ENCODE measurements around the gene OLFM2. TPM values are rescaled to one million over a fixed set of nuclear protein-coding genes. Genes with fewer than 3 reads are reported as not detected.

Gene OLFM2
- total RNA-seq, 1 experiment from 2014 or later: 14.6 TPM

- in situ Hi-C loops (cut with HindIII; ENCODE audit: low pct_unique_long_range_greater_than_20kb, low sequenced_read_pairs): no loop called here
- DNase-seq (ENCODE audit: low read depth, low spot score): no peak
Measured at GRCh38 chr19:9878511-9879196, 57.7 kb downstream of the OLFM2 start.

GRCh38 chr19:9877780-9878510, 58.4 kb downstream of the OLFM2 start:
- no peak for DNase-seq (ENCODE audit: low read depth, low spot score)
- in situ Hi-C loops (cut with HindIII; ENCODE audit: low pct_unique_long_range_greater_than_20kb, low sequenced_read_pairs): no loop called here

GRCh38 chr19:9875796-9876195, 60.5 kb downstream of the OLFM2 start:
- no peak for DNase-seq (ENCODE audit: low read depth, low spot score)
- in situ Hi-C loops (cut with HindIII; ENCODE audit: low pct_unique_long_range_greater_than_20kb, low sequenced_read_pairs): no loop called here

GRCh38 chr19:9875031-9875627, 61.2 kb downstream of the OLFM2 start:
- no peak for DNase-seq (ENCODE audit: low read depth, low spot score)
- in situ Hi-C loops (cut with HindIII; ENCODE audit: low pct_unique_long_range_greater_than_20kb, low sequenced_read_pairs): no loop called here

GRCh38 chr19:9872618-9873242, 63.6 kb downstream of the OLFM2 start:
- DNase-seq (ENCODE audit: low read depth, low spot score): no peak
- in situ Hi-C loops (cut with HindIII; ENCODE audit: low pct_unique_long_range_greater_than_20kb, low sequenced_read_pairs): no loop called here

- in situ Hi-C loops (cut with HindIII; ENCODE audit: low pct_unique_long_range_greater_than_20kb, low sequenced_read_pairs): no loop called here
- DNase-seq (ENCODE audit: low read depth, low spot score): no peak
Measured at GRCh38 chr19:9871626-9872338, 64.5 kb downstream of the OLFM2 start.

- no peak for DNase-seq (ENCODE audit: low read depth, low spot score)
- in situ Hi-C loops (cut with HindIII; ENCODE audit: low pct_unique_long_range_greater_than_20kb, low sequenced_read_pairs): no loop called here
Measured at GRCh38 chr19:9868983-9869617, 67.2 kb downstream of the OLFM2 start.

GRCh38 chr19:9865732-9866501, 70.4 kb downstream of the OLFM2 start:
- in situ Hi-C loops (cut with HindIII; ENCODE audit: low pct_unique_long_range_greater_than_20kb, low sequenced_read_pairs): no loop called here
- DNase-seq (ENCODE audit: low read depth, low spot score): no peak

GRCh38 chr19:9863759-9864158, 72.6 kb downstream of the OLFM2 start:
- no peak for DNase-seq (ENCODE audit: low read depth, low spot score)
- in situ Hi-C loops (cut with HindIII; ENCODE audit: low pct_unique_long_range_greater_than_20kb, low sequenced_read_pairs): no loop called here

- in situ Hi-C loops (cut with HindIII; ENCODE audit: low pct_unique_long_range_greater_than_20kb, low sequenced_read_pairs): no loop called here
- no peak for DNase-seq (ENCODE audit: low read depth, low spot score)
Measured at GRCh38 chr19:9862938-9863337, 73.4 kb downstream of the OLFM2 start.

- in situ Hi-C loops (cut with HindIII; ENCODE audit: low pct_unique_long_range_greater_than_20kb, low sequenced_read_pairs): no loop called here
Measured at GRCh38 chr19:9861503-9861902, 74.8 kb downstream of the OLFM2 start.

GRCh38 chr19:9860407-9860806, 75.9 kb downstream of the OLFM2 start:
- in situ Hi-C loops (cut with HindIII; ENCODE audit: low pct_unique_long_range_greater_than_20kb, low sequenced_read_pairs): no loop called here

More at GRCh38 chr19:9861503-9861902, 74.8 kb downstream of the OLFM2 start:
- DNase-seq (ENCODE audit: low read depth, low spot score): no peak

GRCh38 chr19:9858766-9859165, 77.5 kb downstream of the OLFM2 start:
- in situ Hi-C loops (cut with HindIII; ENCODE audit: low pct_unique_long_range_greater_than_20kb, low sequenced_read_pairs): no loop called here
- no peak for DNase-seq (ENCODE audit: low read depth, low spot score)

More at GRCh38 chr19:9860407-9860806, 75.9 kb downstream of the OLFM2 start:
- DNase-seq (ENCODE audit: low read depth, low spot score): no peak

- in situ Hi-C loops (cut with HindIII; ENCODE audit: low pct_unique_long_range_greater_than_20kb, low sequenced_read_pairs): no loop called here
- DNase-seq (ENCODE audit: low read depth, low spot score): no peak
Measured at GRCh38 chr19:9857920-9858746, 78.2 kb downstream of the OLFM2 start.

- DNase-seq (ENCODE audit: low read depth, low spot score): no peak
- in situ Hi-C loops (cut with HindIII; ENCODE audit: low pct_unique_long_range_greater_than_20kb, low sequenced_read_pairs): no loop called here
Measured at GRCh38 chr19:9857076-9857721, 79.1 kb downstream of the OLFM2 start.
